B cell (primary cell): Measurements from ENCODE around the gene TEX13D. TPM values are rescaled to one million over a fixed set of nuclear protein-coding genes. Genes with fewer than 3 reads are reported as not detected.

Source experiments
- ATAC-seq: fragments of 200-7000 bp; cut with Tn5 transposase; one replicate; pipeline ENCODE4 v1.10.0; 2021; ENCODE audit warnings: low read depth, mild to moderate bottlenecking, moderate number of reproducible peaks, moderate library complexity
- CTCF ChIA-PET: fragments of 350-600 bp; sonication (Branson Sonifier 250); formaldehyde crosslinking; loops from one replicate; lab custom pipeline; 2021; ENCODE audit warnings: antibody characterized with exemption, inconsistent platforms; lab: Charles Lee
- POLR2A ChIA-PET: fragments of 350-600 bp; sonication (Branson Sonifier 250); formaldehyde crosslinking; loops from one replicate; lab custom pipeline; 2021; ENCODE audit warnings: antibody characterized with exemption; lab: Charles Lee
- DNase-seq: peaks from one replicate; pipeline ENCODE4 v3.0.0; 2013
- H2AFZ ChIP-seq: 2 replicates; pipeline ENCODE4 v1.6.1; 2012; ENCODE audit warnings: mild to moderate bottlenecking, low read depth, low read length; ENCODE audit not compliant: insufficient read depth, poor library complexity, severe bottlenecking
- H3K27ac ChIP-seq, 2 donors: 1 replicate in 1 of 2; 2 replicates in 1 of 2; pipeline ENCODE4 v1.5.1; 2012 to 2013; ENCODE audit warnings: low read length in 2 of 2, mild to moderate bottlenecking in 2 of 2, moderate library complexity in 1 of 2
- H3K27me3 ChIP-seq, 4 experiments: fragments of 200-600 bp in 1 of 4; sonication (generic) in 1 of 4; replicated peaks in 1 of 4; 1 replicate in 2 of 4; 2 replicates in 2 of 4; pipeline versions ENCODE4 v1.6.1 to v1.7.0; 2013 to 2016; ENCODE audit warnings: low read length in 3 of 4, mild to moderate bottlenecking in 2 of 4, mixed read lengths in 1 of 4, moderate library complexity in 1 of 4; ENCODE audit not compliant: insufficient read depth in 4 of 4, control insufficient read depth in 3 of 4; ENCODE audit errors: control extremely low read depth in 1 of 4
- H3K36me3 ChIP-seq, 2 experiments: replicated peaks in 1 of 2; 1 replicate in 1 of 2; 2 replicates in 1 of 2; pipeline versions ENCODE4 v1.6.1 to v1.7.1; 2013; ENCODE audit warnings: low read length in 1 of 2; ENCODE audit not compliant: insufficient read depth in 2 of 2, control insufficient read depth in 1 of 2; ENCODE audit errors: control extremely low read depth in 1 of 2, extremely low read depth in 1 of 2
- H3K4me1 ChIP-seq, 2 donors: fragments of 200-600 bp in 1 of 2; sonication (generic) in 1 of 2; 1 replicate in 1 of 2; 2 replicates in 1 of 2; pipeline versions ENCODE4 v1.5.1 to v1.6.1; 2013 to 2017; ENCODE audit warnings: low read length in 2 of 2; ENCODE audit not compliant: control insufficient read depth in 2 of 2, insufficient read depth in 2 of 2
- H3K4me2 ChIP-seq: replicated peaks from 2 replicates; pipeline ENCODE3; 2012; ENCODE audit warnings: mild to moderate bottlenecking, low read depth, low read length; ENCODE audit not compliant: poor library complexity, severe bottlenecking
- H3K4me3 ChIP-seq, 5 experiments: fragments of 200-600 bp in 1 of 5; sonication (generic) in 1 of 5; 1 replicate in 3 of 5; 2 replicates in 2 of 5; pipeline versions ENCODE4 v1.5.1 to v1.7.0; 2011 to 2016; ENCODE audit warnings: low read length in 4 of 5, mild to moderate bottlenecking in 4 of 5, low read depth in 2 of 5, control low read depth in 1 of 5, moderate library complexity in 1 of 5; ENCODE audit not compliant: insufficient read depth in 1 of 5; ENCODE audit errors: control extremely low read depth in 1 of 5, extremely low read depth in 1 of 5
- H3K79me2 ChIP-seq: fragments of 200-600 bp; sonication (generic); one replicate; pipeline ENCODE4 v1.6.0; 2016; ENCODE audit warnings: low read length; ENCODE audit not compliant: control insufficient read depth, insufficient read depth
- H3K9ac ChIP-seq: fragments of 200-600 bp; sonication (generic); 2 replicates; pipeline ENCODE4 v1.6.1; 2017; ENCODE audit warnings: mild to moderate bottlenecking, low read length, moderate library complexity
- H3K9me3 ChIP-seq, 3 donors: one replicate each; pipeline versions ENCODE4 v1.6.1 to v1.7.1; 2013; ENCODE audit warnings: low read length in 2 of 3; ENCODE audit not compliant: control insufficient read depth in 2 of 3, insufficient read depth in 1 of 3; ENCODE audit errors: control extremely low read depth in 1 of 3
- H4K20me1 ChIP-seq: 2 replicates; pipeline ENCODE4 v1.6.0; 2012; ENCODE audit warnings: mild to moderate bottlenecking, low read length; ENCODE audit not compliant: insufficient read depth, control insufficient read depth, poor library complexity, severe bottlenecking
- H3K27ac Mint-ChIP-seq: one replicate; pipeline ENCODE4 v1.8.0; 2021; ENCODE audit warnings: mixed read lengths
- H3K27me3 Mint-ChIP-seq: one replicate; pipeline ENCODE4 v1.8.0; 2021; ENCODE audit warnings: mixed read lengths
- H3K4me1 Mint-ChIP-seq: one replicate; pipeline ENCODE4 v1.8.0; 2021; ENCODE audit warnings: mixed read lengths
- H3K4me3 Mint-ChIP-seq: one replicate; pipeline ENCODE4 v1.8.0; 2021; ENCODE audit warnings: mixed read lengths
- H3K9me3 Mint-ChIP-seq: one replicate; pipeline ENCODE4 v1.8.0; 2022; ENCODE audit warnings: mixed read lengths; ENCODE audit not compliant: insufficient read depth
- EZH2 ChIP-seq: IDR thresholded peaks from 2 replicates; pipeline ENCODE4 v1.6.1; 2012; ENCODE audit warnings: borderline replicate concordance, low read depth, mild to moderate bottlenecking, moderate library complexity, low read length; ENCODE audit not compliant: insufficient read depth, poor library complexity, severe bottlenecking
- WGBS: methylation state at CpG from one replicate; pipeline ENCODE4 v1.1.5; 2013; ENCODE audit warnings: missing lambda C conversion rate; ENCODE audit not compliant: insufficient coverage; 5-methylcytosine and 5-hydroxymethylcytosine counted together
- intact Hi-C: fragments of 100-400 bp; cut with micrococcal nuclease; formaldehyde crosslinking; loops from one replicate; pipeline ENCODE4 v1.10.0; 2022
- polyA plus RNA-seq: library from polyadenylated mRNA; depleted of rRNA; stranded (reverse); fragments of >200 nt; gene quantifications from 2 replicates; pipeline ENCODE4 v1.2.3, GENCODE V29; 2012
- total RNA-seq, 2 donors: library from RNA; stranded (reverse); fragments of 120-200 nt in 1 of 2; gene quantifications; 1 replicate in 1 of 2; 2 replicates in 1 of 2; pipeline versions ENCODE4 v1.2.3 to v1.2.4, GENCODE V29; 2013 to 2022
- TF ChIP-seq, protein P1 (sequence below): fragments of 200-600 bp; IDR thresholded peaks from one replicate; pipeline ENCODE4 v1.8.0; 2022; ENCODE audit warnings: antibody characterized with exemption, mild to moderate bottlenecking

The TEX13D gene
- total and polyA plus RNA-seq, 2 donors (not counting 1 experiment from before 2014, with no cell fraction given): not detected

DNA sequence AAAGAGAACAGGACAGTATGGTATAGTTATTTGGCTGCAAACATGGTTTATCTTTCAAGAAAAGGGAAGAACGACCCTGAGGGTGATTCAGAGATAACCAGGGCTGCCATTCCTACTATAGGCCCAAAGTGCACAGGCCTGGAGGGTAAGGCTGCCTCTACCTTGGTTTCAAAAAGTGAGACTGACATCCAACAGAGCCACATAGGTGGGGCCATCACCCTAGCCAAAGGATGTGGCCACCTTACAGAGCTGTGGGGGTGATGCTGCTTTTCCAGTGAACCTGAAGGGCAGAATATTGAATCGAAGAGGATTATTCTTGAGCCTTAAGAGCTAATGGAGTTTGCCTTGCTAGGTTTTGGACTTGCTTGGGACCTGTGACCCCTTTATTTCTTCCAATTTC is 29.6 kb downstream of the TEX13D start:
- Histone ChIP-seq H2AFZ (no peak overlapping the region), H3K9me3 (no peaks in the 10 kb centered on the region), H3K9ac (no peak overlapping the region), H3K4me2 (no peak overlapping the region), H3K27me3 (no peaks in the 10 kb centered on the region), H3K79me2 (no peaks in the 10 kb centered on the region), H3K4me3 (no peak overlapping the region), H3K4me1 (no peaks in the 10 kb centered on the region), H3K36me3 (no peaks in the 10 kb centered on the region), H4K20me1 (no peaks in the 10 kb centered on the region), H3K27ac (no peak overlapping the region)
- WGBS: no CpG with 5 or more reads among the region's 2 CpGs
- Mint-ChIP-seq H3K4me1 (no peaks in the 10 kb centered on the region), H3K27me3 (peaks cover 7% of the 10 kb centered on the region), H3K9me3 (no peaks in the 10 kb centered on the region), H3K4me3 (no peak overlapping the region), H3K27ac (no peak overlapping the region)
- POLR2A ChIA-PET: no interaction called here
- DNase-seq: no peak
- CTCF ChIA-PET: no interaction called here
- intact Hi-C loops: no loop called here
- no peak for ATAC-seq
- TF ChIP-seq EZH2: no peak
- TF ChIP-seq, protein P1, sequence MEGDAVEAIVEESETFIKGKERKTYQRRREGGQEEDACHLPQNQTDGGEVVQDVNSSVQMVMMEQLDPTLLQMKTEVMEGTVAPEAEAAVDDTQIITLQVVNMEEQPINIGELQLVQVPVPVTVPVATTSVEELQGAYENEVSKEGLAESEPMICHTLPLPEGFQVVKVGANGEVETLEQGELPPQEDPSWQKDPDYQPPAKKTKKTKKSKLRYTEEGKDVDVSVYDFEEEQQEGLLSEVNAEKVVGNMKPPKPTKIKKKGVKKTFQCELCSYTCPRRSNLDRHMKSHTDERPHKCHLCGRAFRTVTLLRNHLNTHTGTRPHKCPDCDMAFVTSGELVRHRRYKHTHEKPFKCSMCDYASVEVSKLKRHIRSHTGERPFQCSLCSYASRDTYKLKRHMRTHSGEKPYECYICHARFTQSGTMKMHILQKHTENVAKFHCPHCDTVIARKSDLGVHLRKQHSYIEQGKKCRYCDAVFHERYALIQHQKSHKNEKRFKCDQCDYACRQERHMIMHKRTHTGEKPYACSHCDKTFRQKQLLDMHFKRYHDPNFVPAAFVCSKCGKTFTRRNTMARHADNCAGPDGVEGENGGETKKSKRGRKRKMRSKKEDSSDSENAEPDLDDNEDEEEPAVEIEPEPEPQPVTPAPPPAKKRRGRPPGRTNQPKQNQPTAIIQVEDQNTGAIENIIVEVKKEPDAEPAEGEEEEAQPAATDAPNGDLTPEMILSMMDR: no peak

DNA sequence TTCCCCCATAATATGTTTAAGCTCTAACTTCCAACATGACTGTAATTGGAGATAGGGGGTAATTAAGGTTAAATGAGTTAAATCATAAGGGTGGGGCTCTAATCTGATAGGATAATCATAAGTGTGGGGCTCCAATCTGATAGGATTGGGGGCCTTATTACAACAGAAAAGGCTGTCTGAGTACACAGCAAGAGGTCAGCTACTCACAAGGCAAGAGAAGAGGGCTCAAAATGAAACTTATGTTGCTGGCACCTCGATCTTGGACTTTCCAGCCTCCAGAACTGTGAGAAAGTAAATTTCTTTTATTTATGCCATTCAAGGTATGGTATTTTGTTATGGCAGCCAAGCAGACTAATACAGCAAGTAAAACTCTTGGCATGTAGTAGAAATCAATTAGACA is 30.3 kb downstream of the TEX13D start:
- H3K79me2 ChIP-seq: no peaks in the 10 kb centered on the region
- POLR2A ChIA-PET: no interaction called here
- no peak for TF ChIP-seq EZH2
- TF ChIP-seq, protein P1: no peak
- H3K27ac Mint-ChIP-seq: no peak overlapping the region
- CTCF ChIA-PET: no interaction called here
- no peaks in the 10 kb centered on the region for H3K27me3 ChIP-seq
- H3K9ac ChIP-seq: no peak overlapping the region
- H3K4me2 ChIP-seq: no peak overlapping the region
- no peaks in the 10 kb centered on the region for H4K20me1 ChIP-seq
- intact Hi-C loops: no loop called here
- no CpG with 5 or more reads among the region's 1 CpG for WGBS
- H3K27me3 Mint-ChIP-seq: peaks cover 7% of the 10 kb centered on the region
- no peak overlapping the region for H3K4me3 ChIP-seq
- no peaks in the 10 kb centered on the region for H3K9me3 ChIP-seq
- H3K4me3 Mint-ChIP-seq: no peak overlapping the region
- no peak for ATAC-seq
- H2AFZ ChIP-seq: no peak overlapping the region
- DNase-seq: no peak
- no peak overlapping the region for H3K27ac ChIP-seq
- no peaks in the 10 kb centered on the region for H3K9me3 Mint-ChIP-seq
- no peaks in the 10 kb centered on the region for H3K4me1 ChIP-seq
- no peaks in the 10 kb centered on the region for H3K36me3 ChIP-seq
- H3K4me1 Mint-ChIP-seq: no peaks in the 10 kb centered on the region
